ENCODE results near the gene MCM5.
A peak's percentile ranks its signal among the peaks of the same experiment; 100 is the strongest.
"Not testable (repeated sequence)": the region's sequence is repeated elsewhere in the genome, so short reads cannot be mapped to it uniquely, and the experiment has no call there.

Gene MCM5

GRCh38 chr22:35434061-35434710 is 34.2 kb downstream of the MCM5 start:
- no peak for DNase-seq

GRCh38 chr22:35435201-35435740 is 35.3 kb downstream of the MCM5 start:
- no peak for DNase-seq

GRCh38 chr22:35436421-35436820 is 36.5 kb downstream of the MCM5 start:
- DNase-seq, result no peak

DNA sequence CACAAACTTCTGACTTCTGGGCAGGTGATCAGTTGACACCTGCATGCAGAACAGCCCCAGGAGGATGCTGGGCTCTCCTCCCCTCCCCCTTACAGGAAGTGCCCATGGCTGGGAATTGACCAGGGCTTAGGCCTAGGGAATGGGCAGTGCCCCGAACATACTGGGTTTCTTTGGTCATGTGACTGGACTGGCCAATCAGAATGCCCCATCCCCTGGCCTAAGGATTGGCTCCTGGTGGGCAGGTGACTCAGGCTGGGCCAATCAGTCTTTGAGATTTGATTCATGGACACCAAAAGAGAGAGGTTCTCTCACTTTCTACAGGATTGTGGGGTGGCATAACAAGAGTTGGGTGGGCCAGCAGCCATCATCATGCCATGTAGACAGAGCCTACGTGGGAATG is 37.1 kb downstream of the MCM5 start:
- DNase-seq, result peak; percentile 21 to 22

GRCh38 chr22:35438673-35439364 is 38.9 kb downstream of the MCM5 start:
- DNase-seq, result not testable (repeated sequence)

DNA sequence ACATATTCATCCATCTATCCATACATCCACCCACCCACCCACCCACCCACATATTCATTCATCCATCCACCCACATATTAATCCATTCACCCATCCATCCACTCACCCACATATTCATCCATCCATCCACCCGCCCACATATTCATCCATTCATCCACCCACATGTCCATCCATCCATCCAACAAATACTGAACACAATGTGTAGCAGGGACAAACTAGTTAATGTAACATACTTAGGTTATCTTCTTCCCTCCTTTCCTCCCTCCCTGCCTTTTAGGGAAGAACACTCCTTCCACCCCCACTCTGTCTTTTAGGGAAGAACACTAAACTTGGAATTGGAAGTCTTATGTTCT is 39.4 kb downstream of the MCM5 start:
- no peak for DNase-seq

GRCh38 chr22:35440129-35440528 is 40.2 kb downstream of the MCM5 start:
- DNase-seq, result no peak

- DNase-seq, result no peak
These were observed 41.7 kb downstream of the MCM5 start for GRCh38 chr22:35441489-35442100.

DNA sequence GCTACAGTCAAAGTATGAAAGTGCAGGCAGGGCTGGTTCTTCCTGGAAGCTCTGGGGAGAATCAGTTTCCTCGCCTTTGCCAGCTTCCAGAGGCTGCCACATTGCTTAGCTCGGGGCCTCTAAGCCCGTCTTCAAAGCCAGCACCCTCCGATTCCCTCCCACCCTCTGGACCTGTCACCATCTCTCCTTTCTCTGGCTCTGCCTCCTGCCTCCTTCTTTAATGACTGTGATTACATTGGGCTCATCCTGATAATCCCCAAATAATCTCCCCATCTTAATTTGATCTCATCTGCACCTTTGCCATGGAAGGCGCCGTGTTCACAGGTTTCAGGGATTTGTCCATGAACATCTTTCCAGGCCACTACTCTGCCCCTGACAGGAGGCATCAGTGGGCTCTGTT is 42.5 kb downstream of the MCM5 start:
- no peak for DNase-seq

DNA sequence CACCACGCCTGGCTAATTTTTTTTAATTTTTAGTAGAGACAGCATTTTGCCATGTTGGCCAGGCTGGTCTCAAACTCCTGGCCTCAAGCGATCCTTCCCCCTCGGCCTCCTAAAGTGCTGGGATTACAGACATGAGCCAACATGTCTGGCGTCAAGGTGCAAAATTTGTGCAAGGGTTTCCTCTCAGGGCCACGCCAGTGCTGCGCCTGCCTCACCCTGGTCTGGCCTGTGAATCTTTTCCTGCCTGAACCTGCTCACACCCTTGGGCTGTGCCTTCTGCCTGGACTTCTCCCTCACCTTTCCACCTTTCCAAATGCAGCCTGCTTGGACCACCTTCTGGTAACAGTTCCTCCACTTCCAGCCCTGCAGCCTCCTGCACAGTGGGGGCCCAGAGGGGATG is 43.4 kb downstream of the MCM5 start:
- DNase-seq, result no peak

DNA sequence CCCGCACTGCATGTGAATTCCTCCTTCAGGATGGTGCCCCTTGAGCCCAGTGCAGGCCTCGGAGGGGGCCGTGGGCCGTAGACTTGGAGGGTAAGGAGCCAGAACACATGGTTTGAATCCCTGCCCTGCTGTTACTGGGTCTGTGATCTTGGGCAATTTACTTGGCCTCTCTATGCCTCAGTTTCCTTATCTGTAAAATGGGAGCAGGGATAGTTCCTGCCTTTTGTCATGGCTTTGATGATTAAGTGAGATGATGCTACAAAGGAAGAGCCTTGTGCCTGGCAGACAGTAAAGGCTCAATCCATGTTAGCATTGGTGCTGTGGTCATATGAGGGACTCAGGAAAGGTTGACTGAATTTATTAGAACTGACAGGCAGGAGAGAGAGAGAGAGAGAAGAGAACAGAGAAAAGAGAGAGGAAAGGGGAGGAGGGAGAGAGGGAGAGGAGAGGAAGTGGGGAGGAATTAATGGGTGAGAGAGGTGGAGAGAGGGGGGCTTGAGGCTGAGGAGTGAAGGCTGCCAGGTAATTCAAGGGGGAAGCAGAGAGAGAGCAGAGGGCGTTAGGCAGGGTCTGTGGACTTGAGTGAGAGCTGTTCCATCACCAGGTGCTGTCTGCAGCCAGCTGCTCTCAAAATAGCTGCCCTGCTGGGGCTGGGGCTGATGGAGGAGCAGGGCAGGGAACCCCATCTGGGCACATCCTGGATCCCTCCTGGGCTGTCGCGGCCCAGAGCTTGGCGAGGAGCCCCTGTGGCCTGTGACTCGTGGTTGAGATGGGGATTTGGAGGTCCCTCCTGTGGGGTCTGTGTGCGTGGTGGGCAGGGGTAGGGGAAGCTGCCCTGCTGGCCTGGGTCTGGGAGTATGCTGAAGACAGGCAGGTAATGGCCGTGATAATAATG is 44.1 kb downstream of the MCM5 start:
- no peak for DNase-seq

- no peak for DNase-seq
These were observed 44.9 kb downstream of the MCM5 start for GRCh38 chr22:35444685-35445399.

DNA sequence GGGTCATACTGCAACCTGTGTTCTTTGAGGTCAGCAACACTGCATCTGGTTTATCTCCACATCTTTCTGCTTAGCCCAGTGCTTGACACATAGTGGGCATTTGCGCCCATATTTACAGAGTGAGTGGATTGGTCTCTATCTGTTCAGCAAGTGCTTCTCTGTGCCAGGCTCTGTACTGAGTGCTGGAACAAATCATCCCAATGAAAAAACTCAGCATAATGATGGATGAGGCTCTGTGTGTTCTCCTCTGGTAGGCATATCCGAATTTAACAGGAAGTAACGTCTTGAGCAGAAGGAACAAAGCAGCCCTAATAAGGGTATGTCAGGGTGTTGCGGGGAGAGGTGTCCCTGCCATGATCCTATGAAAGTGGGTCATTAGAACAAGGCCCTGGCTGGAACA is 46.0 kb downstream of the MCM5 start:
- no peak for DNase-seq

DNA sequence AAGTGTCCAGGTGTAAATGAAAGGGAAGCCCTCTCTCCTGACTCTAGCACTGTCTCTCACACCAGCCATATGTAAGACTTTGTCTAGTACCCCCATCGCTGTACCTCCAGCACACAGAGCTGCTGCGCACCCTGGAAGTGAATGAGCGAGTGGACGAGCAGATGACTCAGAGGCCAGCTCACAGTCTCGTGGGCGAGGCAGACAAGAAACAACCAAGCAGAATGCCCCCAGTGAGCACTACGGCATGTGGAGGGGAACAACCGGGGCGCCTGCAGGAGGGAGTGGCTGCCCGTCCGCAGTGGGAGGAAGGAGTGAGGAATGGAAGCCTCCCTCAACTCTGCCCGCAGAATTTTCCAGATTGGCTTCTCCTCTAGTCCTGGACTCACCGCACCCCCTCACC is 46.4 kb downstream of the MCM5 start:
- DNase-seq, result no peak

DNA sequence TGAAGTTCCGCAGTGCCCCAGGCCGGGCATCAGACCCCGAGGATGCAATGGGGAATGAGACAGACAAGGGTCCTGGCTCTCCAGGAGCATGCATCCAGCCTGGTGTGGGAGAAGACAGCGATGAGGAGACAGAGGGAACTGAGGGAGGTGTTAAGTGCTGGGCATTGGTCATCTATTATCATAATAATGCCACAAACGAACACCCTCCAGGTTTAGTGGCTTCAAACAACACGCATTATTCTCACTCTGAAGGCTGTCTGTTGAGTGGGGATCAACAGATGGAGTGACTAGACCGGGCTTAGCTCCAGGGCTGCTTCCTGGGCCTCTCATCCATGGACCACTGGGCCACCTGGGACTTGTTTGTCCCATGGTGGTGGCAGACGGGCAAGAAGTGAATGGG is 48.6 kb downstream of the MCM5 start:
- no peak for DNase-seq

DNA sequence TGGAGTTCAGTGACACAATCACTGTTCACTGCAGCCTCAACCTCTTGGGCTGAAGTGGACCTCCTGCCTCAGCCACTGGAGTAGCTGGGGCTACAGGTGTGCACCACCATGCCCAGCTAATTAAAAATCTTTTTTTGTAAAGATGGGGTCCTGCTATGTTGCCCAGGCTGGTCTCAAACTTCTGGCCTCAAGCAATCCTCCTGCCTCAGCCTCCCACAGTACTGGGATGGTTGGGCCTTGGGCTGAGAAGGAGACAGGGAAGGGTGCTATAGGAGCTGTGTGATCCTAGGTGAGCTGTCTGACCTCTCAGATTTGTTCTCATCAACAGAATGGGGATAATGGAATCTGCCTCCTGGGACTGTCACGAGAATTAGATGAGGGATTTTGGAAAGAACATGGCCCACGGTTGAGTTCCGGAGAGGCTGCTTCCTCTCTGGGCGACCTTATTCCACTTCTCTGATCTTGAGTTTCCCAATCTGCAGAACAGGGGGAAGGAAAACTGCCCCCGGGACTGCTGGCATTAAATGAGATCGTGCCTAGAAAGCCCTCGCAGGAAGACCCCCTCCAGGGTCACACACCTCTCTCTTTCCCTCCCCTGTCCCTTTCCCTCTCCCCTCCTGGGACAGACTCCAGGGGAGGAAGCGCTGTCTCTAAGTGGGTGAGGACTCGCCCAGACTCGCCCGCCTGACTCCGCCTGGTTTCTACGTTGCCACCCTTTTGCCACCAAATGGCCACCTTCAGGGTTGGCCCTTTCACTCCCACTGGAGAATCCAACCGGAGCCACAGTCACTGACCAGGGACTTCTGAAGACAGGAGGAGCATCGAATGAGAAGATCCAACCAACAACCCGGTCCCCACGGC is 50.1 kb downstream of the MCM5 start:
- DNase-seq, result no peak

- no peak for DNase-seq
These were observed 51.1 kb downstream of the MCM5 start for GRCh38 chr22:35450824-35451569.

GRCh38 chr22:35451592-35451991 is 51.7 kb downstream of the MCM5 start:
- no peak for DNase-seq

DNA sequence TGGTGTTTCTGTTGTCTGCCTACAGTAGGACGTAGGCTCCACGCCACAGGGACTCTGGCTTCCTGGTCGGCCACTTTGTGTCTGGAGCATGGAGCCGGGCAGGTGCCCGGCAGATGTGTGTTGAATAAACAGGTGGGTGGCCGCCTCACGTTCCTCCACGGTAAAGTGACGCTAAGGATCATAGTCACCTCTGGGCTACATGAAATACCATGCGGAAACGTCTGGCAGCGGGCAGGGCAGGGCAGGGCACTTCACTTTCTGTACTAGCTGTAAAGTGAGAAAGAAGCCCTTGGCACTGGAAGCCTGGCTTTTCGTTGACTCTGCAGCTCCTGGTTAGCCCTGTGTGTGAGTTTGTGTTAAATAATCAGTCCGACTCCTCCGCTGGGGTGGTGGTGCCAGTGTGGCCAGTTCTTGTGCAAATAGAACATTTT is 52.4 kb downstream of the MCM5 start:
- DNase-seq, result no peak

All from activated CD4-positive, alpha-beta T cell treated with anti-CD3 and anti-CD28 coated beads, Interleukin-2, amount 50 U/mL, for 48 hours (primary cell).